Measurements from ENCODE around the gene IMMP2L. TPM values are rescaled to one million over a fixed set of nuclear protein-coding genes. Genes with fewer than 3 reads are reported as not detected.

Gene IMMP2L
- polyA plus RNA-seq, 3 donors = 41.3 to 49.8 (median 43.0) TPM

GRCh38 chr7:111564078-111564477 is 1.8 kb upstream of the IMMP2L start:
- no peak for DNase-seq (ENCODE audit: extremely low read depth in 1 of 11, low read depth in 9 of 11, low spot score in 4 of 11)

DNA sequence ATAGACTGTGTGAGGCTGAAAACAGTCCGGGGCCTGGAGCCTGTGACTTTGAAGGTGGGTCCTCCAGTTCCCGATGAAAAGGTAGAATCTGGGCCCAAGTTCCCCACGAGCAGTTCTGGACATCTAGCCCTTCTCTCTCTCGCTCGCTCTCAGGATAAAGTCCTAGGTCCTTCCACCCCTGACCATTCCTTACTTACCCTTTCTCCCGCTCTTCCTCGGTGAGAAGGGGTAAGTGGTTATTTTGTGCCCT is 713 bp downstream of the IMMP2L start:
- DNase-seq (ENCODE audit: extremely low read depth in 1 of 11, low read depth in 9 of 11, low spot score in 4 of 11) = no peak

- DNase-seq (ENCODE audit: extremely low read depth in 1 of 11, low read depth in 9 of 11, low spot score in 4 of 11) = peak in 3 of 11 donors; percentile 31 to 47 (median 41)
These were observed 1.3 kb downstream of the IMMP2L start for GRCh38 chr7:111560773-111561653.

GRCh38 chr7:111558991-111559390 is 3.3 kb downstream of the IMMP2L start:
- DNase-seq (ENCODE audit: extremely low read depth in 1 of 11, low read depth in 9 of 11, low spot score in 4 of 11) = no peak

GRCh38 chr7:111556977-111557376 is 5.3 kb downstream of the IMMP2L start:
- no peak for DNase-seq (ENCODE audit: extremely low read depth in 1 of 11, low read depth in 9 of 11, low spot score in 4 of 11)

GRCh38 chr7:111554086-111554485 is 8.2 kb downstream of the IMMP2L start:
- no peak for DNase-seq (ENCODE audit: extremely low read depth in 1 of 11, low read depth in 9 of 11, low spot score in 4 of 11)

DNA sequence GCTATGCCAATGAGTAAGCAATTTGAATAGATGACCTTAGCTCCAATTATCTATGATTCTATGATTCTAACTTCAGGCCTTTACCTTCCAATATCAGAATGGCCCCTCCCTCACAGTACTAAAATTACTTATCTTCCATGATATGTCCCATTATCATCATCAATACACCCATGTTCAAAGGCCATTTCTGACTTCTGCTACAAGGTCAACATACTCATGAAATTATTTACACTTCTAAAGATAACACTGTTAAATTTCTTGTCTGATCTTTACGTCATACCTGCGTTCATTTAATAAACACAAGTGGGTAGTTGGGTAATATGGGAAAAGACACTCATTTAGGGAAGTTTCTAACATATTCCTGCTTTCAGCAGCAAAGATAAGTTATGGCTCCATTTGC is 21.2 kb downstream of the IMMP2L start:
- DNase-seq (ENCODE audit: extremely low read depth in 1 of 11, low read depth in 9 of 11, low spot score in 4 of 11) = no peak

DNA sequence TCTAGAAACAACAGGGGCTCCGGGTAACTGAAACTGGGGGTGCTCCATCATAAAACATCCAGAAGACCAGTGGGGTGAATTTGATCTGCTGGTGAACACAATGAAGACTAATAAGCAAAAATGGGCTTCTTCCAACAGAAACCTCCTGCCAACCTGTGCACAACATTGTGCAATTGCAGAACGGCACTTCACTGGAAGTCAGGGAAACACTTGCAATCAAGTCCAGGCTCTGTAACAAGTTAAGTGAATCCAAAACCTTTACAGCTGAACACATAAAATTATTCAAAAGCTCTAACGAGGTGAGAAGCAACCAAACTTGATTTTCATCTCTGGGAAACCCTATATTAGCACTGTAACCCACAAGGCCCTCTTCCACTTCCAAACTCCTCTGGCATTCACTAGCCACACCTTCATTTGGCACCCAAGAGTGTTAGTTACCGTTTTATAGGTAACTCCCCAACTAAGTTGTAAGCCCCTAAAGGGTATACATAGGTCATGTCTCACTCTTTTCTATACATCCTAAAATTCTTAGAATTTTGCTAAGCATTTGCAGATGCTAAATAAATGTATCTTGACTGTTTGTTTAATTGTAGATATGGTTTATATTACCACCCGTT is 22.0 kb downstream of the IMMP2L start:
- no peak for DNase-seq (ENCODE audit: extremely low read depth in 1 of 11, low read depth in 9 of 11, low spot score in 4 of 11)

DNA sequence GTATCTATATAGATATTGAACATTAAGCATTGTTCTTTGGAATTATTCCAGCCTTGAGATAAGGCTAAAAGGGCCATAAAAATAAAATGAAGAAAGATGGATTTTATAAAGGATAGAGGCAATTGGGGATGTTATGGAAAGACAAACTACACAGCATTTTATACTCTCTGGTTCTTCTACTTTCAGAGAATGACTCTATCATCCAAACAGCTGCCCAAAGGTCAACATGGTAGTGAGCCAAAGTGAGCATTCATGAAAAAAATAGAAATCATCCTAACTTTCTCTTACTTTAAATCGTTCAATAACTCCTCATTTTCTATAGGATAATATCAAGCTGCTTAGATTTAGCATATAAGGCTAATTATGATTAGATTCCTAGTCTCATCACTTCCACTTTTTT is 25.2 kb downstream of the IMMP2L start:
- no peak for DNase-seq (ENCODE audit: extremely low read depth in 1 of 11, low read depth in 9 of 11, low spot score in 4 of 11)

GRCh38 chr7:111535142-111535870 is 27.0 kb downstream of the IMMP2L start:
- no peak for DNase-seq (ENCODE audit: extremely low read depth in 1 of 11, low read depth in 9 of 11, low spot score in 4 of 11)

GRCh38 chr7:111532625-111533024 is 29.7 kb downstream of the IMMP2L start:
- DNase-seq (ENCODE audit: extremely low read depth in 1 of 11, low read depth in 9 of 11, low spot score in 4 of 11) = no peak

GRCh38 chr7:111531993-111532392 is 30.3 kb downstream of the IMMP2L start:
- no peak for DNase-seq (ENCODE audit: extremely low read depth in 1 of 11, low read depth in 9 of 11, low spot score in 4 of 11)

- DNase-seq (ENCODE audit: extremely low read depth in 1 of 11, low read depth in 9 of 11, low spot score in 4 of 11) = no peak
These were observed 32.0 kb downstream of the IMMP2L start for GRCh38 chr7:111530356-111530668.

DNA sequence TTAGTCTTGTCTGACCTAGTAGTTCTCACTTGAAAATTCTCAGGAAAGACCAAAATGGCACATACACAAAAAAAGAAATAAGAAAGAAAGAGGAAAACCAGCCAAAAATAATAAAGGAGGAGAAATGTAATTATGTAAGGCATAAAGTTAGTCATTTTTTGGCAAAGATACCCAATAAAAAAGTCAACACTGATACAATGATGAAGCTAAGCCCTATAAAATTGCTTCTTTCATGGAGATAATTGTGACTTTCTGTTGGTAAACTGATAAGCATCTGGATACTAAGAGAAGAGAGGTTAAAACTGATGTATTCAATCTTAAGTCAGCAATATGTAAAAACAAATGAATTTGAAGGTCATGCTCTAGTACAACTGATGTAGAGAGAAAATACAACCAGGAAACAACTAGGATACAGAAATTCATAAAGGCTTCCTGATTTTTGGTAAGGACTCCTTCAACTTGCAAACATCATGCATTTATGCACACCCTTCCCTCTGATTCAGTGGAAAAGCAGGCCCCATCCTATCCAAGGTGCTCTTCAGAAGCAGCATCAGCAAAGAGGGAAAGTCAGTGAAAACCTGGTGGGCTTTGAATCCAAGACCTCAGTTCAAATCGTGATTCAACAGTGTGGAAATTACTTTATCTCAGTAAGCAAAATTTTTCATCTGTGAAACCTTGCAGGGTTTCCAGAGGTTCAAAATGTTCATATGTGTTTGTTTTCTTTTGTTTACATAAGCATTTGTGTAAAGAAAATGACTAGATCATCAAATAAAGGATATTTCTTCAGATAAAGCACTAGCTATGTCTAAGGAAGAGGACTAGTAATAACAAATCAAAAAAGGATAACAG is 32.6 kb downstream of the IMMP2L start:
- DNase-seq (ENCODE audit: extremely low read depth in 1 of 11, low read depth in 9 of 11, low spot score in 4 of 11) = no peak

DNA sequence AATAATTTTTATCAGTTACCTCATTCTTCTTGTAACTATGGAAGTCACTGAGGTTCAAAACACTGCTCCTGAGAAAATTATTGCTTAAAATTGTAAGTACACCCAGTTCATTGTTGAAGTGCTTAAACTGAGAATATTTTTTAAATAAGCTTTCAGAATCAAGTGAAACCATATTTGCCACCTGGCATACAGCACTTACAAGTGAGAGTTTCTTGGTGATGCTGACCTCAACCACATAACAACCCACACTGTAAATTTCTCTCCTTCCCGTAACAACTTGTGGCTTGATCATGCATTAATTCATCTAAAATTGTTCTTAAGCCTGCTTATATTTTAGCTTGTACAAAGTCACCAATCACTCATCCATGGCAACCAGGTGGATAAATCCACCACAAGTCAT is 34.0 kb downstream of the IMMP2L start:
- no peak for DNase-seq (ENCODE audit: extremely low read depth in 1 of 11, low read depth in 9 of 11, low spot score in 4 of 11)

DNA sequence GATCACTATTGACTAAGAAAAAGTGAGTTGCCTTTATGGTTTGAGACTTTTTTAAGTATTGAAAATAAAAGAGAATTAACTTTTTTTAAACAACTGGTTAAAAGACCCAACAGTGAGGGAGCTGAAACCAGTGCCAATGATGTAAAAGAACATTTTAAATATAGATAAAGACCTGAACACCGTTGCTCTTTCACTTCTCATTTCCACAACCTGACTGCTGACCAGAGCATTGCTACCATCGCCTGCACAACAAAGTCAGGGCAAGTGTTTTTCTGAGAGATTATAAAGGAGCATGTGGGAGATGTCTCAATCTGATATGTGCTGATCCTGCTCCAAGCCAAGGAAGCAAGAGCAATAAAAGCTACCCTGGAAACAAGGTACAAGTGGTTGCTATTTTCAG is 34.7 kb downstream of the IMMP2L start:
- DNase-seq (ENCODE audit: extremely low read depth in 1 of 11, low read depth in 9 of 11, low spot score in 4 of 11) = no peak

DNA sequence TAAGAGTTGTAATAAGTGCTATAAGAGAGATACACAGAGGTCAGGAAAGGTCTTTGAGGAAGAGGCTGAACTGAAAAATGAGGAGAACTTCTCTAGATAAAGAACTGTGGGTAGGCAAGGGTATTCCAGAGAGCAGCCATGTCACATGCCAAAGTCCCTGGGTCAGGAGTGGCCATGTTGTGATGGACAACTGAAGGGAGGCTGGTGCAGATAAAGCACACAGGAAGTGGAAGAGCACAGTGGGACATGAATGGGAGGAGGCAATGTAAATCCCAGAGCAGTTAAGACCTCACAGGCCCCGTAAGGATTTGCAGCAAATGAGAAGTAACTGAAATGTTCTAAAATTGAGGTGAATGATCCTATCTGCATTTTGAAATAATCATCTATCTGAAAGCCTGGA is 37.2 kb downstream of the IMMP2L start:
- no peak for DNase-seq (ENCODE audit: extremely low read depth in 1 of 11, low read depth in 9 of 11, low spot score in 4 of 11)

DNA sequence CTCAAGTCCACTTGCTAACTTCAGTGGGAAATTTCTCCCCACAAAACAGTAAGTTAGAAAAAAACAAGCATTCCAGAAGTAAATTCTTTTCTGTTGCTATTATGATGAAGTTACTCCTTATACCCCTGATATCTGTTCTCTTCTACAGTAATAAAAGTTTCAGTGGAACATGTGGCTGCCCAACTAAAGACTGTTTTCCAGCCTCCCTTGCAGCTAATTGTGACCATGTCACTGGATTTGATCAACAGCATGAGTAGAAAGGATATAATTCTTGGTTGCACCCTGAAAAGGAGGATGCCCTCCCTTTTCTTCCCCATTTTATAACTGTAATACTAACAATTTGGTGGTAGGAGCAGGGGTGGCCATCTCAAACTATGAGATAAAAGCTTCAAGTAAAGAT is 40.6 kb downstream of the IMMP2L start:
- no peak for DNase-seq (ENCODE audit: extremely low read depth in 1 of 11, low read depth in 9 of 11, low spot score in 4 of 11)

- no peak for DNase-seq (ENCODE audit: extremely low read depth in 1 of 11, low read depth in 9 of 11, low spot score in 4 of 11)
These were observed 44.0 kb downstream of the IMMP2L start for GRCh38 chr7:111518264-111518663.

GRCh38 chr7:111517549-111517951 is 44.7 kb downstream of the IMMP2L start:
- DNase-seq (ENCODE audit: extremely low read depth in 1 of 11, low read depth in 9 of 11, low spot score in 4 of 11) = peak in 9 of 11 donors; percentile 13 to 44 (median 18)

Data from renal cortex interstitium (tissue), 11 donors.